Erythroblast (primary cell): ENCODE measurements around the gene PRR30.

Experiments
- DNase-seq, 2 experiments: peaks; one replicate each; lab custom pipeline; 2025; lab: John Stamatoyannopoulos, UW
- GATA1 ChIP-seq: IDR thresholded peaks from 2 replicates; pipeline ENCODE4 v1.6.1; 2011; ENCODE audit warnings: low read depth, mild to moderate bottlenecking, control low read depth, low read length, moderate library complexity
- POLR2A ChIP-seq: IDR thresholded peaks from 2 replicates; pipeline ENCODE4 v1.6.1; 2011; ENCODE audit warnings: mild to moderate bottlenecking, low read length

PRR30 gene

DNA sequence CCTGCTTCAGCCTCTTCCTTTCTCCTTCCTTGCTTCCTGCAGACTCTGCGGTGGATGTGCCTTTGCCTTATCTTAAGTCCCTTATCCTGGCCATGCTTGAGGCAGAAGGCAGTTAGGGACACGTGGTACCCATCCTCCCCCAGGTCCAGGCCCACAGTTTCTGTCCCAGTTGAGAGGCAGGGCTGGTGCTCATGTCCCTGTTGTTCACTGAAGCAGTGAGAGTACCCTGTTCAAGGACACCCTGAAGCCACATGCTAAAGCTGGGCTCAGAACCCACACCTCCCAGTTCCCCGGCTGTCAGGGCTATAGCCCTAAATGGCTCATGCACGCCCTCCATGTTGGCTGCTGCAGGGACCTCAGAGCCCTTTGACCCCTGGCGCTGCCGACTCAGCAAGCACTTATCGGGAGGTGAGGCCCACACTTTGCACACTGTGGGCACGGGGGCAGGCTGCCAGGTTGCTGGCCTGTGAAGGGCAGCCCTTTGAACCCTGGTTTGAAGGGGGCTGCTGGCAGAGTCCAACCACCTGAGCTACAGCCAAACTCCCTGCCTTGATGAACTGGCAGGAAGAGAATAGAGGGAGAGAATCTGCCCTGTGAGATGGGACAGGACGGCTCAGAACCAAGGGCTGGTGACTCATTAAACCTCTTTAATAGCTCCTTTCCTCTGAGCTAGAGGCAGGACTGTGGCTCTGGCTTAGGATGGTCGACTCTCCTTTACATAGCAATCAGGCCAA, 46.3 kb downstream of the PRR30 start:
- TF ChIP-seq POLR2A = no peak
- TF ChIP-seq GATA1 = no peak
- peak in 1 of 2 experiments; percentile 38 for DNase-seq

DNA sequence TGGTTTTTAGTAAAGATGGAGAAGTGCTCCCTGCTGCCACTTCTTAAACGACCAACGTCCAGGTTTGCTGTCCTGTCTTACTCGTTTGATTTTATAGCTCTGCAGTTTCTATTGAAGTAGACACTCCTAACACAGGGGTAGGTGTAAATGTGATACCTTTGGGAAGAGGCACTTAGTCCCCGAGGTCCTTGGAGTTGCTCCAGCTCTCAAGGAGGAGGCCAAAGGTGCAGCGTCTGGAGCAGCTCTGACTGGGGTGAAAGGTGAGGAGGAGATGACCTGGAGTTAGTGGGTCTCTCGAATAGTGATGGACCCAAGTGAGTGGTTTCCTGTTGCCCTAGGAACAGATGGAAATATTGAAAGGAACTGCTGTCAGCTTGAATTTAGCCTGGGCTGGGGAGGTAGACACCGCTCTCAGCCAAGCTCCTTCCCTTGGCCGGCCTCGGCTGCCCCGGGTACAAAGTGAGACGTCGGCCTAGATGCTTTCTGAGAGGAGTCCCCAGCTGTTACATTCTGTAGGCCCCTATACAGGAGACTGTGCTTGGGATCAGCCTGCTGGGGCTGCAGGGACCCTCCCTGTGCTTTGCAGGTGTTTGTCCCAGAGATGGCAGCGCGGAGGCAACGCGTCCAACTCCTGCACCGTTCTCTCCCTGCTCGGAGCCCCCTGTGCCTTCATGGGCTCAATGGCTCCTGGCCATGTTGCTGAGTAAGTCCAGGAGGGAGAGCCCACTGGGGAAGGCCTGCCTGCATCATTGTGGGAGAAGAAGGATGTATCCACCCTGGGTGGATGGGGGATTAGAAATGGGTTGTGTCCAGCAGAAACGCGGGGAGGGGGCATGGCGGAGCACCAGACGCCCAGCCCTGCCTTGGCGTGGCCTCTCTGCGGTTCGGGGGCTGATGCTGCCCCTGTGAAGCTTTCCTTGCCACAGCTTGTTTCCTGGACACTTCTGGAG, 47.2 kb downstream of the PRR30 start:
- no peak for TF ChIP-seq GATA1
- no peak for TF ChIP-seq POLR2A
- no peak for DNase-seq

- no peak for TF ChIP-seq POLR2A
- no peak for DNase-seq
These were observed 49.9 kb downstream of the PRR30 start for GRCh38 chr2:27089111-27089954.

GRCh38 chr2:27088634-27089033, 50.6 kb downstream of the PRR30 start:
- peak; percentile 45 to 61 for DNase-seq
- TF ChIP-seq POLR2A = no peak
- TF ChIP-seq GATA1 = no peak

GRCh38 chr2:27087823-27088410, 51.3 kb downstream of the PRR30 start:
- TF ChIP-seq POLR2A = no peak
- no peak for TF ChIP-seq GATA1
- no peak for DNase-seq
